GM12891 (cell line): Measurements from ENCODE around the gene MRPL40.

Experiments
- DNase-seq: peaks from one replicate; pipeline ENCODE4 v3.0.0; 2011; ENCODE audit warnings: low spot score; ENCODE audit not compliant: insufficient read length
- FAIRE-seq: peaks from 2 replicates; lab custom pipeline; 2011; peaks lifted over from hg19 to GRCh38; lab: Jason Lieb, UNC
- PAX5 ChIP-seq: IDR thresholded peaks from 2 replicates; pipeline ENCODE4 v1.6.1; 2011; ENCODE audit warnings: low read length, moderate library complexity, mild to moderate bottlenecking; ENCODE audit not compliant: insufficient read depth, severe bottlenecking
- POLR2A ChIP-seq: IDR thresholded peaks from 2 replicates; pipeline ENCODE4 v1.6.1; 2011; ENCODE audit warnings: low read depth, low read length, control low read depth
- POLR2AphosphoS5 ChIP-seq: IDR thresholded peaks from 2 replicates; pipeline ENCODE4 v1.6.1; 2011; ENCODE audit warnings: low read depth, low read length, control low read depth
- POU2F2 ChIP-seq: IDR thresholded peaks from 2 replicates; pipeline ENCODE4 v1.6.1; 2011; ENCODE audit warnings: low read depth, mild to moderate bottlenecking, control low read depth, low read length, moderate library complexity
- SPI1 ChIP-seq: IDR thresholded peaks from 2 replicates; pipeline ENCODE4 v1.6.1; 2011; ENCODE audit warnings: low read depth, low read length, control low read depth
- TAF1 ChIP-seq: IDR thresholded peaks from 2 replicates; pipeline ENCODE4 v1.6.1; 2011; ENCODE audit warnings: low read depth, low read length, control low read depth

MRPL40 gene

GRCh38 chr22:19480173-19480568 is 47.8 kb downstream of the MRPL40 start:
- FAIRE-seq (no peak), DNase-seq (no peak)
- TF ChIP-seq POLR2AphosphoS5 (no peak), TAF1 (no peak), POU2F2 (no peak), POLR2A (no peak), SPI1 (no peak), PAX5 (no peak)

DNA sequence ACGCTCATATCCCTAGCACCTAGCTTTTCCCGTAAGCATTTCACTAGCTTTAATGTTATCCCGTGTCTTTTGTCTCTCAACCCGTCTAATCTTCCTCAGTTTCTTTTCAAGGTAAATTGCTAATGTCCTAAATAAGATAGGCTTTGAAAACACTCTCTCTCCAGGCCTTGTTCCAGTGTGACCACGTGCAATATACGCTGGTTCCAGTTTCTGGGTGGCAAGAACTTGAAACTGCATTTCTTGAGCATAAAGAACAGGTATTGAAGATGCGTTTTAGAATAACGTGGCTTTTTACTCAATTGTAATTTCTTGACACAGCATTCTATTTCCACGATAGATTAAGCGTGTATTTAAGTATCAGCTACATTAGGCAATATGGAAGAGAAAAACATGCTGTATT is 48.4 kb downstream of the MRPL40 start:
- no peak for DNase-seq
- no peak for FAIRE-seq
- TF ChIP-seq SPI1, result no peak
- TF ChIP-seq POLR2AphosphoS5, result no peak
- TF ChIP-seq PAX5, result no peak
- no peak for TF ChIP-seq POU2F2
- no peak for TF ChIP-seq POLR2A
- TF ChIP-seq TAF1, result no peak

GRCh38 chr22:19482297-19482696 is 50.0 kb downstream of the MRPL40 start:
- no peak for TF ChIP-seq SPI1
- no peak for TF ChIP-seq PAX5
- TF ChIP-seq POLR2A, result no peak
- no peak for TF ChIP-seq POLR2AphosphoS5
- TF ChIP-seq TAF1, result no peak
- no peak for TF ChIP-seq POU2F2
- DNase-seq (no peak), FAIRE-seq (no peak)

DNA sequence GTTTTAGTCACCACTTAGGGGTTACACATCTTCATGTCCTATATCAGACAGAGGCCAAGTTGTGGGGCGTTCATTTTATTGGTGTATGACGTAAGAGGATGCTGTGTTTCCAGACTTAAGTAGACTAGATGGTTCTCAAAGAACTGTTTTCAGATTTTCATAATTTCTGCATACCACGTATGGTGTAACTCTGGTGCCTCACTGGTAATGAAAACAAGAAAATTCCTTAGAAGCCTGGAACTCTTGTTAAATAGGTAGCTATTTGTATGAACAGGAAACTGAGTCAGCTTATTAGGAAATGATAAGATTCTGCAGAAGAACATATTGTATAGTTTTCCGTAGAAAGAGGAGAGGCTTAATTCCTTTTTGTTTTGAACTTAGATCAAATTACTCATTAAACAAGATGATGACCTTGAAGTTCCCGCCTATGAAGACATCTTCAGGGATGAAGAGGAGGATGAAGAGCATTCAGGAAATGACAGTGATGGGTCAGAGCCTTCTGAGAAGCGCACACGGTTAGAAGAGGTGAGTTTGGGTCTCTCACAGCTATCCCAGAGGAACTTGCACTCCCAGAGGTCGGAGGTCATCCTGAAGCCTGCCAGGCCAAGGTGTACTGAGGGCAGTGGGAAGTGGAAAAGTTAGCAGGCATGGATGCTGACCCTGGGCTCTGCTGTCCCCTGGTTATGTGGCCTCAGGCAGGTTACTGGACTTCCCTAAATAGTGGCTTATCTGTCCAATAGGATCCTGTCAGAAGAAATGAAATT is 51.3 kb downstream of the MRPL40 start:
- TF ChIP-seq POLR2AphosphoS5, result no peak
- TF ChIP-seq POU2F2, result no peak
- TF ChIP-seq POLR2A, result no peak
- TF ChIP-seq SPI1, result no peak
- TF ChIP-seq TAF1, result no peak
- TF ChIP-seq PAX5, result no peak
- DNase-seq, result no peak
- FAIRE-seq, result no peak
